ENCODE data around the gene PRKCE. TPM values are rescaled to one million over a fixed set of nuclear protein-coding genes. Genes with fewer than 3 reads are reported as not detected.

PRKCE gene
- total and polyA plus RNA-seq, 7 donors = 3.0 to 21.9 (median 15.8) TPM

- TF ChIP-seq POLR2A (IDR thresholded peaks at IDR 0.05) (no peak), POLR2AphosphoS5 (IDR thresholded peaks at IDR 0.05) (no peak), EP300 (IDR thresholded peaks at IDR 0.05) (no peak)
- TF ChIP-seq, protein P1, sequence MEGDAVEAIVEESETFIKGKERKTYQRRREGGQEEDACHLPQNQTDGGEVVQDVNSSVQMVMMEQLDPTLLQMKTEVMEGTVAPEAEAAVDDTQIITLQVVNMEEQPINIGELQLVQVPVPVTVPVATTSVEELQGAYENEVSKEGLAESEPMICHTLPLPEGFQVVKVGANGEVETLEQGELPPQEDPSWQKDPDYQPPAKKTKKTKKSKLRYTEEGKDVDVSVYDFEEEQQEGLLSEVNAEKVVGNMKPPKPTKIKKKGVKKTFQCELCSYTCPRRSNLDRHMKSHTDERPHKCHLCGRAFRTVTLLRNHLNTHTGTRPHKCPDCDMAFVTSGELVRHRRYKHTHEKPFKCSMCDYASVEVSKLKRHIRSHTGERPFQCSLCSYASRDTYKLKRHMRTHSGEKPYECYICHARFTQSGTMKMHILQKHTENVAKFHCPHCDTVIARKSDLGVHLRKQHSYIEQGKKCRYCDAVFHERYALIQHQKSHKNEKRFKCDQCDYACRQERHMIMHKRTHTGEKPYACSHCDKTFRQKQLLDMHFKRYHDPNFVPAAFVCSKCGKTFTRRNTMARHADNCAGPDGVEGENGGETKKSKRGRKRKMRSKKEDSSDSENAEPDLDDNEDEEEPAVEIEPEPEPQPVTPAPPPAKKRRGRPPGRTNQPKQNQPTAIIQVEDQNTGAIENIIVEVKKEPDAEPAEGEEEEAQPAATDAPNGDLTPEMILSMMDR (IDR thresholded peaks at IDR 0.05) = no peak
- intact Hi-C loops (cut with DNase I) = no loop called here
- WGBS, 2 donors = 83 to 89% methylated on average over 3 of the region's 3 CpGs
These were observed 466.5 kb downstream of the PRKCE start for GRCh38 chr2:46117994-46118393.

GRCh38 chr2:46118656-46119371 is 467.3 kb downstream of the PRKCE start:
- no peaks in the 10 kb centered on the region for H3K9me3 ChIP-seq
- peaks cover 0 to 8% (median 3%) of the 10 kb centered on the region in 4 donors for H3K4me1 ChIP-seq
- peak overlapping the region in 3 of 4 donors; percentile 30 to 59 (median 52) for H3K27ac ChIP-seq
- intact Hi-C loops (cut with DNase I) = no loop called here
- H3K36me3 ChIP-seq = no peaks in the 10 kb centered on the region
- H3K27me3 ChIP-seq = no peaks in the 10 kb centered on the region
- H3K4me3 ChIP-seq = no peak overlapping the region
- TF ChIP-seq EP300 (IDR thresholded peaks at IDR 0.05) (no peak), POLR2AphosphoS5 (IDR thresholded peaks at IDR 0.05) (peak in 1 of 4 donors; percentile 33), POLR2A (IDR thresholded peaks at IDR 0.05) (no peak)
- TF ChIP-seq, protein P1 (IDR thresholded peaks at IDR 0.05) = no peak
- DNase-seq = no peak
- 87 to 91% methylated on average over 7 of the region's 7 CpGs for WGBS, 2 donors

More at GRCh38 chr2:46117994-46118393, 466.5 kb downstream of the PRKCE start:
- no peak overlapping the region for H3K4me3 ChIP-seq
- H3K27ac ChIP-seq = peak overlapping the region in 2 of 4 donors; percentile 29 to 52
- no peak for DNase-seq
- H3K27me3 ChIP-seq = no peaks in the 10 kb centered on the region
- H3K36me3 ChIP-seq = peaks cover 0 to 2% (median 0%) of the 10 kb centered on the region in 4 donors
- no peaks in the 10 kb centered on the region for H3K9me3 ChIP-seq
- H3K4me1 ChIP-seq = peaks cover 0 to 8% (median 3%) of the 10 kb centered on the region in 4 donors

DNA sequence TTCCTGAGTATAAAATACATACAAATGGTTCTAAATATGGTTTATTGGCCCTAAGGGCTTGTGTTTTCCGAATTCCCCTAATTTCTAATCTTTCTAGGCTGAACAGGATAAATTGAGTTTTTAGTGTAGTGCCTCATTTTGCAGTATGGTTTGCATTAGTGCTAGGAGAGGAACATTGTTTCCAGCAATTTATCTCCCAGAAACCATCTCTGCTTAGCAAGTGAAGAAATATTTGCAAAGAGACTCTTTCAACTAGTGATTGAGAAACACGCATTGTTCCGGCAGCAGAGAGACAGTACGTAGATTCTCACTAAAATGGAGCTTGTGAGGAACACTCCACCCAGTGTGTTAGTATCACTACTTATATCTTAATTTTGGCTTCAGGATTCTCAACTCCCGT is 468.0 kb downstream of the PRKCE start:
- Histone ChIP-seq H3K27me3 (no peaks in the 10 kb centered on the region), H3K4me1 (peaks cover 0 to 8% (median 3%) of the 10 kb centered on the region in 4 donors), H3K36me3 (no peaks in the 10 kb centered on the region), H3K9me3 (no peaks in the 10 kb centered on the region), H3K4me3 (no peak overlapping the region), H3K27ac (peak overlapping the region in 2 of 4 donors; percentile 44 to 50)
- no peak for TF ChIP-seq POLR2A (IDR thresholded peaks at IDR 0.05)
- TF ChIP-seq, protein P1 (IDR thresholded peaks at IDR 0.05) = no peak
- WGBS, 2 donors = 78 to 88% methylated on average over 5 of the region's 5 CpGs
- intact Hi-C loops (cut with DNase I) = no loop called here
- no peak for DNase-seq

GRCh38 chr2:46120792-46121555 is 469.5 kb downstream of the PRKCE start:
- no peaks in the 10 kb centered on the region for H3K36me3 ChIP-seq
- H3K4me1 ChIP-seq = peaks cover 0 to 8% (median 3%) of the 10 kb centered on the region in 4 donors
- H3K27ac ChIP-seq = no peak overlapping the region
- no peak for DNase-seq
- intact Hi-C loops (cut with DNase I) = no loop called here
- no peaks in the 10 kb centered on the region for H3K9me3 ChIP-seq
- WGBS, 2 donors = 16 to 47% methylated on average over 5 of the region's 5 CpGs
- H3K27me3 ChIP-seq = no peaks in the 10 kb centered on the region
- H3K4me3 ChIP-seq = no peak overlapping the region
- TF ChIP-seq POLR2AphosphoS5 (IDR thresholded peaks at IDR 0.05) (no peak), POLR2A (IDR thresholded peaks at IDR 0.05) (no peak), EP300 (IDR thresholded peaks at IDR 0.05) (no peak)
- TF ChIP-seq, protein P1 (IDR thresholded peaks at IDR 0.05) = no peak

Data from sigmoid colon (tissue), 7 donors.